Common myeloid progenitor, CD34-positive (primary cell): ENCODE data around the gene LILRB3.

Experiments used
- CTCF ChIA-PET: fragments of 350-600 bp; sonication (Branson Sonifier 250); formaldehyde crosslinking; loops from one replicate; lab custom pipeline; 2021; ENCODE audit warnings: antibody characterized with exemption; lab: Charles Lee
- POLR2A ChIA-PET: fragments of 350-600 bp; sonication (Branson Sonifier 250); formaldehyde crosslinking; loops from one replicate; lab custom pipeline; 2021; ENCODE audit warnings: antibody characterized with exemption; lab: Charles Lee
- DNase-seq, 3 donors: peaks; one replicate each; pipeline versions ENCODE4 v3.0.0 to v3.0.0-alpha.2; 2013
- H3K27ac ChIP-seq, 2 experiments: 1 replicate in 1 of 2; 2 replicates in 1 of 2; pipeline ENCODE4 v1.7.0; 2013; ENCODE audit warnings: inconsistent platforms in 2 of 2, low read length in 2 of 2, mild to moderate bottlenecking in 2 of 2, low read depth in 1 of 2, moderate library complexity in 1 of 2; ENCODE audit not compliant: severe bottlenecking in 2 of 2, insufficient read depth in 1 of 2, poor library complexity in 1 of 2
- H3K27me3 ChIP-seq, 5 experiments: replicated peaks in 2 of 5; 1 replicate in 3 of 5; 2 replicates in 2 of 5; pipeline versions ENCODE4 v1.6.1 to v1.7.0; 2013; ENCODE audit warnings: low read length in 4 of 5, mild to moderate bottlenecking in 2 of 5, moderate library complexity in 2 of 5, inconsistent platforms in 1 of 5; ENCODE audit not compliant: insufficient read depth in 5 of 5, control insufficient read depth in 4 of 5
- H3K36me3 ChIP-seq, 4 experiments: 1 replicate in 2 of 4; 2 replicates in 2 of 4; pipeline versions ENCODE4 v1.6.1 to v1.7.0; 2013; ENCODE audit warnings: low read length in 3 of 4, control low read depth in 1 of 4, mild to moderate bottlenecking in 1 of 4; ENCODE audit not compliant: control insufficient read depth in 4 of 4, insufficient read depth in 4 of 4
- H3K4me1 ChIP-seq, 4 experiments: 1 replicate in 3 of 4; 2 replicates in 1 of 4; pipeline versions ENCODE4 v1.6.1 to v1.7.1; 2013; ENCODE audit warnings: low read length in 3 of 4, mild to moderate bottlenecking in 3 of 4, control low read depth in 1 of 4, inconsistent platforms in 1 of 4, moderate library complexity in 1 of 4; ENCODE audit not compliant: control insufficient read depth in 4 of 4, insufficient read depth in 4 of 4; ENCODE audit errors: control extremely low read depth in 1 of 4
- H3K4me3 ChIP-seq, 7 experiments: 1 replicate in 4 of 7; 2 replicates in 3 of 7; pipeline versions ENCODE4 v1.5.1 to v1.7.0; 2013; ENCODE audit warnings: mild to moderate bottlenecking in 7 of 7, low read length in 6 of 7, moderate library complexity in 6 of 7, inconsistent platforms in 2 of 7, low read depth in 2 of 7, control low read depth in 1 of 7; ENCODE audit not compliant: insufficient read depth in 4 of 7, control insufficient read depth in 1 of 7; ENCODE audit errors: extremely low read depth in 1 of 7
- H3K9me3 ChIP-seq, 5 experiments: 1 replicate in 4 of 5; 2 replicates in 1 of 5; pipeline versions ENCODE4 v1.6.1 to v1.7.1; 2013; ENCODE audit warnings: low read length in 4 of 5, mild to moderate bottlenecking in 2 of 5, inconsistent platforms in 1 of 5, low read depth in 1 of 5, moderate library complexity in 1 of 5; ENCODE audit not compliant: control insufficient read depth in 4 of 5, insufficient read depth in 2 of 5; ENCODE audit errors: control extremely low read depth in 1 of 5
- WGBS: methylation state at CpG from one replicate; pipeline ENCODE4 v1.1.5; 2013; ENCODE audit not compliant: insufficient coverage; 5-methylcytosine and 5-hydroxymethylcytosine counted together

LILRB3 gene

GRCh38 chr19:54262066-54262465, 39.3 kb upstream of the LILRB3 start:
- Histone ChIP-seq H3K9me3 (no peaks in the 10 kb centered on the region), H3K36me3 (no peaks in the 10 kb centered on the region), H3K27me3 (peaks cover 0 to 7% (median 0%) of the 10 kb centered on the region in 5 experiments), H3K4me3 (no peak overlapping the region), H3K27ac (no peak overlapping the region), H3K4me1 (peaks cover 0 to 2% (median 0%) of the 10 kb centered on the region in 4 experiments)
- POLR2A ChIA-PET: no interaction called here
- DNase-seq: no peak
- CTCF ChIA-PET: interaction anchor here (0.9 to 1.3 kb wide), 2 partner anchors 25 to 37 kb away, joined by 3 read pairs; no protein-coding TSS in a partner anchor
- 92% methylated on average over 9 of the region's 11 CpGs for WGBS

DNA sequence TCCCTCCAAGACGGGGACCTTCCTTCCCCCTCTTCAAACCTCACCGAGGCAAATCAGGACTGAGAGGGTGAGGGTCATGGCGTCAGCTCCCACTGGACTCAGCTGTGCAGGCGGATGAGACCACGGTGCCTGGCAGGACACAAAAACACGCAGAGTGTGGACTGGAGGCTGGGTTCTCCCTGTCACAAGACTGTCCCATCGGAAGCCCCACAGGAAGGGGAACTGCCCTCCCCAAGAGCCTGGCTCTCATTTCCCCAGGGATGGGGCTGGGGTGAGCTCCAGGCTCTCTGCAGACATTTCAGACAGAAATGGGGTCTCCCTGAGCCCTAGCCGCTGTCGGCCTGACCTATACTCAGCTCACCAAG, 34.3 kb upstream of the LILRB3 start, which contains the start of gene LILRB5:
Gene LILRB5, minus strand, starts transcription at position 158 of the 365 bp plus-strand sequence. Its CDS starts 80 bp downstream, at position 78.
- WGBS: 86% methylated on average over 9 of the region's 9 CpGs
- H3K27ac ChIP-seq: no peak within 1 kb of the TSS
- CTCF ChIA-PET: interaction anchor here (0.8 to 1.0 kb wide), 3 partner anchors 10 to 89 kb away, joined by 3 to 4 read pairs (median 3); no protein-coding TSS in a partner anchor
- no peaks in the 10 kb centered on the region for H3K9me3 ChIP-seq
- no peaks in the 10 kb centered on the region for H3K36me3 ChIP-seq
- peaks cover 0 to 9% (median 0%) of the 10 kb centered on the region in 5 experiments for H3K27me3 ChIP-seq
- POLR2A ChIA-PET: no interaction called here
- no peak for DNase-seq
- no peak within 1 kb of the TSS for H3K4me3 ChIP-seq
- no peaks in the 10 kb centered on the region for H3K4me1 ChIP-seq

DNA sequence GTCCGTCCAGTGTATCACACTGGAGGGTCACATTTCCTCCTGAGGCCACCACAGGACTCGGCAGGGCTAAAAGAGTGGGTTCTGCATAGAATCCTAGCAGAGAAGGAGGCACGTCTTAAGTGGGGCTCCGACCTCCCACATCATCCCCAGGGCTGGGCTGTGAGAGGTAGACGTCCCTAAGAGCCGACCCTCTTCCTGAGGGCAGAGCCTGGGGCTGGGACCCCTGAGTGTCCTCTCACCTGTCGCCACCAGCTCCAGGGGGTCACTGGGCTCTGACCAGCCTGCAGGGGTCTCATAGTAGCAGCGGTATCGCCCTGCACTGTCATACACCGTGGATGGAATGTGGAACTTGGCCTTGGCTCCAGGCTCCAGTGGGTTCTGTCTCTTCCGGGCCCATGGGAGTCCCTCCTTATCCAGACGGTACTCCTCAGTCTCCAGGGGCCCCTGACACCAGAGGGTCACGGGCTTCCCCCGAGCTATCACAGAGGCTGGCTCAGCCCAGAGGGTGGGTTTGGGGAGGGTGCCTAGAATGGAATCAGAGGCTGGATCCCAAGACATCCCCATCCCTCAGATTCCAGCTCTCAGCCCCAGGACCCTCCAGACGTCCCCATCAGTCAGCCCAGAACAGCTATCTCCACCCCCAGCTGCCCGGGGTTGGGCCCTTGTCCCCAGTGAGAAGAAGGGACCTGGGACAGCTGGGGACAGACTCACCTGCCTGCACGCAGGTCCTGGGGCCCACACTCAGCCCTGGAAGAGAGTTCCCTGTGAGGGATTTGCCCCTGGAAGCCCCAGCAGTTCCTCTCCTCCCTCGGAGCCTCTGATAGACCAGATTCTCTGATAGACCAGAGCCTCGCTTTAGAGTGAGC, 33.7 kb upstream of the LILRB3 start:
- 90% methylated on average over 17 of the region's 19 CpGs for WGBS
- Histone ChIP-seq H3K36me3 (no peaks in the 10 kb centered on the region), H3K4me3 (no peak overlapping the region), H3K27me3 (peaks cover 0 to 9% (median 0%) of the 10 kb centered on the region in 5 experiments), H3K9me3 (no peaks in the 10 kb centered on the region), H3K4me1 (no peaks in the 10 kb centered on the region), H3K27ac (no peak overlapping the region)
- CTCF ChIA-PET: interaction anchor here (0.9 kb wide), 1 partner anchor 89 kb away, joined by 3 read pairs; no protein-coding TSS in a partner anchor
- DNase-seq: no peak
- POLR2A ChIA-PET: no interaction called here

GRCh38 chr19:54255105-54255775, 32.4 kb upstream of the LILRB3 start:
- WGBS: 82% methylated on average over 21 of the region's 26 CpGs
- Histone ChIP-seq H3K27ac (no peak overlapping the region), H3K36me3 (no peaks in the 10 kb centered on the region), H3K27me3 (peaks cover 0 to 9% (median 0%) of the 10 kb centered on the region in 5 experiments), H3K4me3 (no peak overlapping the region), H3K9me3 (no peaks in the 10 kb centered on the region), H3K4me1 (no peaks in the 10 kb centered on the region)
- DNase-seq: no peak
- CTCF ChIA-PET: no interaction called here
- POLR2A ChIA-PET: no interaction called here

DNA sequence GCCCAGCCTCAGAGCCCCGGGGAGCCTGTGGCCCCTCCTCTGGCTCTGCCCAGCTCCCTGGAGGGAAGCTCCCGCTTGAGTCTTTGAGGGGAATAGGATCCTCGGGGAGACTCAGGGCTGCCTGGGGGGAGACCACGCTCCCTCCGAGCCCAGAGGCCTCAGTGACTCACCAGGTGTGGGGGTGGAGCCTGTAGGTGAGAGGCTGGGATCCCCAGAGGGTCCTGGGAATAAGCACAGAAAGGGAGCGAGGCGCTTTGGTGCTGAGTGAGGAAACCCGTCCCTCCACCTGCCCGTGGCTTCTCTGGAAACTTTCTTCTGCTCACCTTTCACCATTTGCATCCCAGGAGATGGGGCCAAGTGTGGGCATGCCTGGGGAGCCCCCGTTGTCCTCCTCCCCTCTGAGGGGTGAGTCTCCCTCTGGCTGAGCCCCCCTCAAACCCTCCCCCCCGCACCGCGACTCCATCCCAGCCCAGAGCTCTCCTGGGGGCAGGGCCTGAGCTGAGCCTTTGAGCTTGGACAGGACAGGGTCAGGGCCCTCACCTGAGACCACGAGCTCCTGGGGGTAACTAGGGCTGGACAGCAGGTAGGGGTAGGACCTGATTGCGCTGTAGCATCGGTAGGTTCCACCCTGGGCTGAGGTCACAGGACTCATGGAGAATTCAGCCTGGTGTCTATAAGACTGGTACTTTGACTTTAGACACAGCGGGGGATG, 31.5 kb upstream of the LILRB3 start:
- ChIA-PET POLR2A (no interaction called here), CTCF (no interaction called here)
- 86% methylated on average over 14 of the region's 17 CpGs for WGBS

GRCh38 chr19:54253331-54254194, 30.8 kb upstream of the LILRB3 start:
- Histone ChIP-seq H3K4me1 (no peaks in the 10 kb centered on the region), H3K27me3 (peaks cover 0 to 9% (median 0%) of the 10 kb centered on the region in 5 experiments), H3K36me3 (no peaks in the 10 kb centered on the region), H3K9me3 (no peaks in the 10 kb centered on the region), H3K4me3 (no peak overlapping the region), H3K27ac (no peak overlapping the region)
- POLR2A ChIA-PET: interaction anchor here (0.6 kb wide), 1 partner anchor 16 kb away, joined by 3 read pairs; no protein-coding TSS in a partner anchor
- 93% methylated on average over 20 of the region's 23 CpGs for WGBS
- CTCF ChIA-PET: no interaction called here
- no peak for DNase-seq

More for the DNA sequence above, 31.5 kb upstream of the LILRB3 start:
- Histone ChIP-seq H3K27me3 (peaks cover 0 to 9% (median 0%) of the 10 kb centered on the region in 5 experiments), H3K4me3 (no peak overlapping the region), H3K9me3 (no peaks in the 10 kb centered on the region), H3K4me1 (no peaks in the 10 kb centered on the region), H3K36me3 (no peaks in the 10 kb centered on the region), H3K27ac (no peak overlapping the region)
- DNase-seq: no peak
